Measurements from ENCODE around the gene LYAR.

LYAR gene

DNA sequence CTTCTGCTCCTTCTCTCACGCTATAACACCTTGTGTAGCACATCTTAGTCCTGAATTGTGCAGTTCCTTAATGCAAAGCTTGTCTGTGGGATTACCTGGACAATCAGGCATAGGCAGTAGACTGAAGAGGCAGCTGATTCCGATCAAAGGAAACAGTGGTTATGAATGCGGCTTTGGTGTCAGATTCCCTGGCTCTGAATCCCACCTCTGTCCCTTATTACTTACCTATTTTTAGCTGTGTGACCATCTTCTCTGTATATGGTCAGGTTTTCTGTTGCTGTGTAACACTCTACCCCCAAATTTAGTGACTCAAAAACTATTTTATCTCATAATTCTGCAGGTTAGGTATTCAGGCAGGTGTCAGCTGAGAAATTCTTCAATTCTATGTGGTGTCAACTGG is 3.3 kb upstream of the LYAR start:
- Mint-ChIP-seq H3K27me3 (ENCODE audit: low read depth) (no peaks in the 10 kb centered on the region), H3K4me1 (peaks cover 28% of the 10 kb centered on the region), H3K4me3 (peak overlapping the region; percentile 47 to 81 (median 55)), H3K36me3 (ENCODE audit: low read depth) (peaks cover 21% of the 10 kb centered on the region), H3K9me3 (peaks cover 9% of the 10 kb centered on the region), H3K27ac (no peak overlapping the region)
- TF ChIP-seq, protein P1, sequence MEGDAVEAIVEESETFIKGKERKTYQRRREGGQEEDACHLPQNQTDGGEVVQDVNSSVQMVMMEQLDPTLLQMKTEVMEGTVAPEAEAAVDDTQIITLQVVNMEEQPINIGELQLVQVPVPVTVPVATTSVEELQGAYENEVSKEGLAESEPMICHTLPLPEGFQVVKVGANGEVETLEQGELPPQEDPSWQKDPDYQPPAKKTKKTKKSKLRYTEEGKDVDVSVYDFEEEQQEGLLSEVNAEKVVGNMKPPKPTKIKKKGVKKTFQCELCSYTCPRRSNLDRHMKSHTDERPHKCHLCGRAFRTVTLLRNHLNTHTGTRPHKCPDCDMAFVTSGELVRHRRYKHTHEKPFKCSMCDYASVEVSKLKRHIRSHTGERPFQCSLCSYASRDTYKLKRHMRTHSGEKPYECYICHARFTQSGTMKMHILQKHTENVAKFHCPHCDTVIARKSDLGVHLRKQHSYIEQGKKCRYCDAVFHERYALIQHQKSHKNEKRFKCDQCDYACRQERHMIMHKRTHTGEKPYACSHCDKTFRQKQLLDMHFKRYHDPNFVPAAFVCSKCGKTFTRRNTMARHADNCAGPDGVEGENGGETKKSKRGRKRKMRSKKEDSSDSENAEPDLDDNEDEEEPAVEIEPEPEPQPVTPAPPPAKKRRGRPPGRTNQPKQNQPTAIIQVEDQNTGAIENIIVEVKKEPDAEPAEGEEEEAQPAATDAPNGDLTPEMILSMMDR (IDR thresholded peaks at IDR 0.05; ENCODE audit: unreplicated experiment in 3 of 3), result no peak

DNA sequence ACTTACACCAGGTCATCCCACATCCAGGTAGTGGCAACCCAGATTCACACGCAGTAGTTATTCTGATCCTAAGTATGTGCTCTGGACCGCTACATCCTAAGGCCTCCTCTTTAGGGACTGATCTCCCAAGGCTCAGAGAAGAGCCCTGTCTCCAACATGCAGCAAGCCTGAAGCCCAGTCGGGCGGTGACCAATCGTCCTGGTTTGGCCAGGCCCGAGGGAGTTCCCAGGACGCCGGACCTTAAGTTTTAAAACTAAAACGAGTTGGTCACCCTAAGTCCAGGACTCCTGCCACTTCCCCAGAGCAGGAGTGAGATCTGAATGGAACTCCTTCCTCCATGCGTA is 385 bp downstream of the LYAR start:
- Mint-ChIP-seq H3K4me1 (peaks cover 28% of the 10 kb centered on the region), H3K27ac (peak overlapping the region; percentile 50 to 84 (median 81)), H3K9me3 (peaks cover under 1% of the 10 kb centered on the region), H3K36me3 (ENCODE audit: low read depth) (peaks cover 9% of the 10 kb centered on the region), H3K27me3 (ENCODE audit: low read depth) (no peaks in the 10 kb centered on the region), H3K4me3 (peak overlapping the region; percentile 98 to 99 (median 98))
- TF ChIP-seq, protein P1 (IDR thresholded peaks at IDR 0.05; ENCODE audit: unreplicated experiment in 3 of 3), result no peak

GRCh38 chr4:4289055-4289454 is 899 bp downstream of the LYAR start:
- H3K36me3 Mint-ChIP-seq (ENCODE audit: low read depth), result peaks cover 10% of the 10 kb centered on the region
- TF ChIP-seq, protein P1 (IDR thresholded peaks at IDR 0.05; ENCODE audit: unreplicated experiment in 3 of 3), result no peak
- H3K9me3 Mint-ChIP-seq, result no peaks in the 10 kb centered on the region
- peaks cover 28% of the 10 kb centered on the region for H3K4me1 Mint-ChIP-seq
- peak overlapping the region; percentile 98 to 99 (median 98) for H3K4me3 Mint-ChIP-seq
- H3K27ac Mint-ChIP-seq, result peak overlapping the region in 1 of 3 experiments; percentile 81
- no peaks in the 10 kb centered on the region for H3K27me3 Mint-ChIP-seq (ENCODE audit: low read depth)

GRCh38 chr4:4288098-4288497 is 1.9 kb downstream of the LYAR start:
- Mint-ChIP-seq H3K4me1 (peaks cover 28% of the 10 kb centered on the region), H3K9me3 (no peaks in the 10 kb centered on the region), H3K27me3 (ENCODE audit: low read depth) (no peaks in the 10 kb centered on the region), H3K27ac (no peak overlapping the region), H3K36me3 (ENCODE audit: low read depth) (peaks cover 13% of the 10 kb centered on the region), H3K4me3 (peak overlapping the region; percentile 45 to 70 (median 48))
- TF ChIP-seq, protein P1 (IDR thresholded peaks at IDR 0.05; ENCODE audit: unreplicated experiment in 3 of 3), result no peak

DNA sequence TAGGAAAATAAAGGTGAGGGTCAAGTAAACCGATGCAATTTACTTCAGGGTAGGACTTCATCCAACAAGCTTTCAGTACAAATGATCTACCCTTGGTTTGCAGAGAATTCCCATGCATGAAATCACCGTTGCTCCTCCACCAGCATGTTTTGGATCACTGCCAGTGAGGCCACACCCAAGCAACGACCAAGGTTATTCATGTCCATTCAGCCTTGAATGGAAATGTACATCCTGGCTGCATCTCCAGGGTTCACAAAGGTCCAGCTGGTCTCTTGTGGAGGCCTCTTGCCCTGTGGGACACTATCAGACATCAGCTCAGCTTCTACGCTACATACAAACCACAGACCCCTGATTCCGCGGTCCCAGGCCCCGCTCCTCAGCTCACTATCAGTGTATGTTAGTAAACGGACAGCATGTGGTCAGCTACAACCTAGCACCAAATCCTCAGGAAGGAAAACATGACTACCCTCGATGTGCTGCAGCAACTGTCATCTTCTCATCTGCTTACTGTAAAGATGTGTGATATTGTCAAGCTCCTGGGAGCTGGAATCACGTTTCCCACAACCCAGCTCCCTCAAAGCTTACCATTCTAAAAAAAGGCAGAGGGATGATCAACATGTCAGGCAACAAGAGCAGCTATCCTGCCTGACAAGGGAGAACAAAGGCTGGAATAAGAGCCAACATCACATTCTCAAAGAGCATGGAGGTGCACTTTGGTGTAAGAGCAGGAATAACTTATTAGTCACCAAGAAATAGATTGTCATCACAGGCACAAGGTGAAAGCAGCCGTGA is 4.9 kb downstream of the LYAR start:
- peaks cover 15% of the 10 kb centered on the region for H3K4me1 Mint-ChIP-seq
- no peaks in the 10 kb centered on the region for H3K27me3 Mint-ChIP-seq (ENCODE audit: low read depth)
- peaks cover 36% of the 10 kb centered on the region for H3K36me3 Mint-ChIP-seq (ENCODE audit: low read depth)
- no peaks in the 10 kb centered on the region for H3K9me3 Mint-ChIP-seq
- TF ChIP-seq, protein P1 (IDR thresholded peaks at IDR 0.05; ENCODE audit: unreplicated experiment in 3 of 3), result no peak
- H3K27ac Mint-ChIP-seq, result no peak overlapping the region
- H3K4me3 Mint-ChIP-seq, result peak overlapping the region in 1 of 3 experiments; percentile 45

DNA sequence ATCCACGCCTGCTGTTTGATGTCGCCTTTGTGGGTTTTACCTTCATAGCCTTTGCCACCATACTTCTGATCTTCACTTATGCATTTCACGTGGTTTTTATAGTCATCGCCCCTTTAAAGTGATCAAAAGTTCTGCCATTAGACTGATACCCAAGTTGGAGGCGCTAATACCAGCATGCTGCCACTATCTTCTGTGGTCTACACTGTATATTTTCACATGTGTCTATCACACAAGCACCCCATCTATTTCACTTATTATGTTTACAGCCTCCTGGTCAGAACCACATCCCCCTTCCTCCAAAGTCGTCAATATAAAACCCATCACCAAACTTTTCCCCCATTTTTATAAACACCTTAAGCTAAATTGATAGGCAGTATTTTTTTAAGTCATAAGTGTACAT is 8.2 kb downstream of the LYAR start:
- Mint-ChIP-seq H3K9me3 (no peaks in the 10 kb centered on the region), H3K27ac (no peak overlapping the region), H3K27me3 (ENCODE audit: low read depth) (no peaks in the 10 kb centered on the region), H3K36me3 (ENCODE audit: low read depth) (peaks cover 50% of the 10 kb centered on the region), H3K4me3 (no peak overlapping the region), H3K4me1 (no peaks in the 10 kb centered on the region)
- TF ChIP-seq, protein P1 (IDR thresholded peaks at IDR 0.05; ENCODE audit: unreplicated experiment in 3 of 3), result no peak
